ENCODE results near the gene PLCD3. TPM values are rescaled to one million over a fixed set of nuclear protein-coding genes. Genes with fewer than 3 reads are reported as not detected.

Gene PLCD3
- total and polyA plus RNA-seq, 2 of the 13 experiments (the other 11 are each of a cell fraction or from before 2014, with no cell fraction given) = 11.3 to 39.1 TPM

GRCh38 chr17:45146890-45147580 is 14.7 kb upstream of the PLCD3 start (continued):
- TF ChIP-seq SALL1 (CRISPR knock-in tag; IDR thresholded peaks at IDR 0.05) = peak; percentile 62; the same call in 1 of the 2 replicates
- TF ChIP-seq ZNF18 (CRISPR knock-in tag; IDR thresholded peaks at IDR 0.05; ENCODE audit: insufficient replicate concordance) = no peak
- no peak for TF ChIP-seq ZNF20 (CRISPR knock-in tag; IDR thresholded peaks at IDR 0.05)
- no peak for TF ChIP-seq FOXC1 (CRISPR knock-in tag; IDR thresholded peaks at IDR 0.05; ENCODE audit: borderline replicate concordance)
- peak; percentile 17; the same call in 1 of the 2 replicates for TF ChIP-seq KLF6 (CRISPR knock-in tag; IDR thresholded peaks at IDR 0.05)
- TF ChIP-seq TERF1 (CRISPR knock-in tag; IDR thresholded peaks at IDR 0.05) = no peak
- peak; percentile 27 for TF ChIP-seq AGO2 (optimal IDR thresholded peaks at IDR 0.05; ENCODE audit: low read depth, low read length)
- no peak for TF ChIP-seq CAMTA2 (CRISPR knock-in tag; IDR thresholded peaks at IDR 0.05; ENCODE audit: borderline replicate concordance)
- no peak for TF ChIP-seq POGZ (CRISPR knock-in tag; IDR thresholded peaks at IDR 0.05)
- no peak for TF ChIP-seq NR2F6 (IDR thresholded peaks at IDR 0.05)
- TF ChIP-seq NR2F6 (CRISPR knock-in tag; IDR thresholded peaks at IDR 0.05) = no peak
- TF ChIP-seq KDM5A (IDR thresholded peaks at IDR 0.05; ENCODE audit: borderline replicate concordance, low read length) = no peak
- no peak for TF ChIP-seq DRAP1 (CRISPR knock-in tag; IDR thresholded peaks at IDR 0.05)
- no peak for TF ChIP-seq ZNF281 (CRISPR knock-in tag; IDR thresholded peaks at IDR 0.05; ENCODE audit: borderline replicate concordance)
- no peak for TF ChIP-seq KLF9 (CRISPR knock-in tag; IDR thresholded peaks at IDR 0.05; ENCODE audit: low read depth)
- no peak for TF ChIP-seq MEF2D (CRISPR knock-in tag; IDR thresholded peaks at IDR 0.05)
- no peak for TF ChIP-seq ZNF577 (CRISPR knock-in tag; IDR thresholded peaks at IDR 0.05; ENCODE audit: borderline replicate concordance, low read depth)
- peak; percentile 57; the same call in 1 of the 2 replicates for TF ChIP-seq WIZ (CRISPR knock-in tag; IDR thresholded peaks at IDR 0.05)
- peak; percentile 59 for TF ChIP-seq TEAD3 (CRISPR knock-in tag; optimal IDR thresholded peaks at IDR 0.05; ENCODE audit: borderline replicate concordance)
- no peak for TF ChIP-seq SKIL (CRISPR knock-in tag; IDR thresholded peaks at IDR 0.05; ENCODE audit: borderline replicate concordance)
- TF ChIP-seq ZIK1 (CRISPR knock-in tag; IDR thresholded peaks at IDR 0.05; ENCODE audit: borderline replicate concordance, low read depth) = 0 out of 2 replicates have a peak, but pooled peaks have one; percentile 41
- no peak for TF ChIP-seq ZFP82 (CRISPR knock-in tag; IDR thresholded peaks at IDR 0.05; ENCODE audit: borderline replicate concordance)
